ENCODE measurements around the gene CDH1. TPM values are rescaled to one million over a fixed set of nuclear protein-coding genes. Genes with fewer than 3 reads are reported as not detected.

CDH1 gene
- polyA plus RNA-seq, 1 of the 3 experiments (the other 2 are of a cell fraction), result not detected

GRCh38 chr16:68704232-68704867, 32.7 kb upstream of the CDH1 start:
- TF ChIP-seq CHD2 (IDR thresholded peaks at IDR 0.05; ENCODE audit: low read length, partially characterized antibody) (peak; percentile 48), POLR2AphosphoS5 (IDR thresholded peaks at IDR 0.05; ENCODE audit: low read depth, low read length) (no peak), ZBTB33 (IDR thresholded peaks at IDR 0.05; ENCODE audit: borderline replicate concordance, low read depth) (no peak), TAF1 (IDR thresholded peaks at IDR 0.05; ENCODE audit: borderline replicate concordance, low read depth, low read length) (no peak), EZH2phosphoT487 (IDR thresholded peaks at IDR 0.05; ENCODE audit: borderline replicate concordance, low read depth) (no peak), RAD21 (IDR thresholded peaks at IDR 0.05; ENCODE audit: low read length) (peak; percentile 89), GATA2 (CRISPR knock-in tag; IDR thresholded peaks at IDR 0.05) (no peak), SIN3A (IDR thresholded peaks at IDR 0.05; ENCODE audit: borderline replicate concordance, low read depth, low read length) (no peak), FOSL2 (IDR thresholded peaks at IDR 0.05; ENCODE audit: borderline replicate concordance, low read depth) (no peak), TEAD4 (IDR thresholded peaks at IDR 0.05; ENCODE audit: borderline replicate concordance, insufficient read depth) (no peak), NFIC (IDR thresholded peaks at IDR 0.05; ENCODE audit: borderline replicate concordance) (no peak), SMC3 (IDR thresholded peaks at IDR 0.05; ENCODE audit: low read depth, low read length) (peak; percentile 88), PBX3 (IDR thresholded peaks at IDR 0.05) (no peak), REST (IDR thresholded peaks at IDR 0.05; ENCODE audit: low read depth, low read length) (no peak), EP300 (IDR thresholded peaks at IDR 0.05; ENCODE audit: borderline replicate concordance in 1 of 2, low read depth in 1 of 2, low read length in 1 of 2) (no peak)
- TF ChIP-seq, protein P1, sequence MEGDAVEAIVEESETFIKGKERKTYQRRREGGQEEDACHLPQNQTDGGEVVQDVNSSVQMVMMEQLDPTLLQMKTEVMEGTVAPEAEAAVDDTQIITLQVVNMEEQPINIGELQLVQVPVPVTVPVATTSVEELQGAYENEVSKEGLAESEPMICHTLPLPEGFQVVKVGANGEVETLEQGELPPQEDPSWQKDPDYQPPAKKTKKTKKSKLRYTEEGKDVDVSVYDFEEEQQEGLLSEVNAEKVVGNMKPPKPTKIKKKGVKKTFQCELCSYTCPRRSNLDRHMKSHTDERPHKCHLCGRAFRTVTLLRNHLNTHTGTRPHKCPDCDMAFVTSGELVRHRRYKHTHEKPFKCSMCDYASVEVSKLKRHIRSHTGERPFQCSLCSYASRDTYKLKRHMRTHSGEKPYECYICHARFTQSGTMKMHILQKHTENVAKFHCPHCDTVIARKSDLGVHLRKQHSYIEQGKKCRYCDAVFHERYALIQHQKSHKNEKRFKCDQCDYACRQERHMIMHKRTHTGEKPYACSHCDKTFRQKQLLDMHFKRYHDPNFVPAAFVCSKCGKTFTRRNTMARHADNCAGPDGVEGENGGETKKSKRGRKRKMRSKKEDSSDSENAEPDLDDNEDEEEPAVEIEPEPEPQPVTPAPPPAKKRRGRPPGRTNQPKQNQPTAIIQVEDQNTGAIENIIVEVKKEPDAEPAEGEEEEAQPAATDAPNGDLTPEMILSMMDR (IDR thresholded peaks at IDR 0.05), result peak; percentile 60
- TF ChIP-seq, protein P2, sequence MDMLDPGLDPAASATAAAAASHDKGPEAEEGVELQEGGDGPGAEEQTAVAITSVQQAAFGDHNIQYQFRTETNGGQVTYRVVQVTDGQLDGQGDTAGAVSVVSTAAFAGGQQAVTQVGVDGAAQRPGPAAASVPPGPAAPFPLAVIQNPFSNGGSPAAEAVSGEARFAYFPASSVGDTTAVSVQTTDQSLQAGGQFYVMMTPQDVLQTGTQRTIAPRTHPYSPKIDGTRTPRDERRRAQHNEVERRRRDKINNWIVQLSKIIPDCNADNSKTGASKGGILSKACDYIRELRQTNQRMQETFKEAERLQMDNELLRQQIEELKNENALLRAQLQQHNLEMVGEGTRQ (IDR thresholded peaks at IDR 0.05; ENCODE audit: borderline replicate concordance, low read depth, low read length), result no peak
- TF ChIP-seq, protein P3, sequence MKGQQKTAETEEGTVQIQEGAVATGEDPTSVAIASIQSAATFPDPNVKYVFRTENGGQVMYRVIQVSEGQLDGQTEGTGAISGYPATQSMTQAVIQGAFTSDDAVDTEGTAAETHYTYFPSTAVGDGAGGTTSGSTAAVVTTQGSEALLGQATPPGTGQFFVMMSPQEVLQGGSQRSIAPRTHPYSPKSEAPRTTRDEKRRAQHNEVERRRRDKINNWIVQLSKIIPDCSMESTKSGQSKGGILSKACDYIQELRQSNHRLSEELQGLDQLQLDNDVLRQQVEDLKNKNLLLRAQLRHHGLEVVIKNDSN (IDR thresholded peaks at IDR 0.05; ENCODE audit: borderline replicate concordance, low read depth), result no peak
- Histone ChIP-seq H3F3A (replicated peaks; ENCODE audit: insufficient read depth) (peaks cover 2% of the 10 kb centered on the region), H3K36me3 (replicated peaks in 1 of 2; ENCODE audit: control insufficient read depth in 1 of 2, insufficient read depth in 2 of 2, low read length in 1 of 2) (no peaks in the 10 kb centered on the region), H3K9me3 (no peaks in the 10 kb centered on the region), H3K9ac (no peak overlapping the region), H3K27ac (ENCODE audit: low read depth in 2 of 2, low read length in 1 of 2) (no peak overlapping the region), H3K4me1 (ENCODE audit: control insufficient read depth in 1 of 2, insufficient read depth in 2 of 2, low read depth in 1 of 2, low read length in 1 of 2) (no peaks in the 10 kb centered on the region), H3K79me2 (ENCODE audit: insufficient read depth) (no peaks in the 10 kb centered on the region), H2AFZ (ENCODE audit: low read depth) (no peak overlapping the region), H4K20me1 (ENCODE audit: insufficient read depth) (no peaks in the 10 kb centered on the region), H3K9me2 (no peaks in the 10 kb centered on the region), H3K4me2 (no peak overlapping the region), H3K4me3 (ENCODE audit: low read depth in 2 of 2, low read length in 1 of 2) (no peak overlapping the region; a peak in 1 of 4 replicates), H3K27me3 (ENCODE audit: insufficient read depth) (no peaks in the 10 kb centered on the region)
- WGBS (ENCODE audit: low lambda C conversion rate), result 48% methylated on average over 15 of the region's 15 CpGs
- POLR2A ChIA-PET, result no interaction called here
- DNase-seq, result peak; percentile 85
- CTCF ChIA-PET, result interaction anchor here (0.9 to 2.1 kb wide), 7 partner anchors 10 to 175 kb away, joined by 3 to 10 read pairs (median 5); no protein-coding TSS in a partner anchor

Data from SK-N-SH (cell line).